Liver (tissue), 9 donors: ENCODE results near the gene PRIMA1. TPM values are rescaled to one million over a fixed set of nuclear protein-coding genes. Genes with fewer than 3 reads are reported as not detected.

Source experiments
- DNase-seq: peaks from one replicate; pipeline ENCODE4 v3.0.0-alpha.2; 2017; ENCODE audit warnings: low spot score
- H3K27ac ChIP-seq, 2 donors: one replicate each; pipeline ENCODE4 v1.7.0; 2013; ENCODE audit warnings: inconsistent platforms in 2 of 2, low read length in 2 of 2, control low read depth in 1 of 2, low read depth in 1 of 2, mild to moderate bottlenecking in 1 of 2
- H3K27me3 ChIP-seq, 4 donors: one replicate each; pipeline versions ENCODE4 v1.6.1 to v1.7.0; 2013; ENCODE audit warnings: low read length in 3 of 4, inconsistent platforms in 1 of 4, mild to moderate bottlenecking in 1 of 4, moderate library complexity in 1 of 4; ENCODE audit not compliant: control insufficient read depth in 4 of 4, insufficient read depth in 4 of 4
- H3K36me3 ChIP-seq, 4 donors: one replicate each; pipeline versions ENCODE4 v1.6.1 to v1.7.0; 2013; ENCODE audit warnings: low read length in 3 of 4, mild to moderate bottlenecking in 3 of 4, low read depth in 1 of 4, moderate library complexity in 1 of 4; ENCODE audit not compliant: control insufficient read depth in 4 of 4, insufficient read depth in 3 of 4
- H3K4me1 ChIP-seq, 4 donors: one replicate each; pipeline versions ENCODE4 v1.6.1 to v1.7.0; 2013; ENCODE audit warnings: low read length in 3 of 4, mild to moderate bottlenecking in 3 of 4, moderate library complexity in 1 of 4; ENCODE audit not compliant: control insufficient read depth in 4 of 4, insufficient read depth in 4 of 4
- H3K4me3 ChIP-seq, 3 donors: one replicate each; pipeline versions ENCODE4 v1.6.1 to v1.7.0; 2013; ENCODE audit warnings: low read length in 3 of 3, control low read depth in 1 of 3, low read depth in 1 of 3, mild to moderate bottlenecking in 1 of 3
- H3K9ac ChIP-seq, 2 donors: one replicate each; pipeline ENCODE4 v1.7.0; 2013; ENCODE audit warnings: low read length in 2 of 2, mild to moderate bottlenecking in 2 of 2, moderate library complexity in 2 of 2, control low read depth in 1 of 2, low read depth in 1 of 2
- H3K9me3 ChIP-seq, 4 donors: one replicate each; pipeline versions ENCODE4 v1.6.1 to v1.7.0; 2013; ENCODE audit warnings: low read length in 3 of 4; ENCODE audit not compliant: control insufficient read depth in 4 of 4
- ATF3 ChIP-seq: IDR thresholded peaks from 2 replicates; pipeline ENCODE4 v1.6.1; 2016; ENCODE audit warnings: antibody characterized with exemption
- CTCF ChIP-seq: fragments of 150-350 bp; IDR thresholded peaks from 2 replicates; pipeline ENCODE4 v1.5.1; 2017; ENCODE audit warnings: improper control_type of control experiment, low read depth, low read length; ENCODE audit not compliant: missing input control
- EGR1 ChIP-seq, 2 donors: IDR thresholded peaks; 2 replicates each; pipeline ENCODE4 v1.6.1; 2016 to 2018; ENCODE audit warnings: antibody characterized with exemption in 2 of 2, low read depth in 2 of 2
- FOXA1 ChIP-seq: IDR thresholded peaks from 2 replicates; pipeline ENCODE4 v1.6.1; 2016; ENCODE audit warnings: antibody characterized with exemption
- FOXA2 ChIP-seq: IDR thresholded peaks from 2 replicates; pipeline ENCODE4 v1.6.1; 2016; ENCODE audit warnings: antibody characterized with exemption
- GABPA ChIP-seq, 2 donors: IDR thresholded peaks in 1 of 2; conservative IDR thresholded peaks in 1 of 2; 2 replicates each; pipeline ENCODE4 v1.6.1; 2016; ENCODE audit warnings: antibody characterized with exemption in 2 of 2, mild to moderate bottlenecking in 1 of 2, moderate library complexity in 1 of 2
- HNF4A ChIP-seq, 2 donors: conservative IDR thresholded peaks; 2 replicates each; pipeline ENCODE4 v1.6.1; 2016; ENCODE audit warnings: antibody characterized with exemption in 2 of 2, mild to moderate bottlenecking in 2 of 2
- HNF4G ChIP-seq: IDR thresholded peaks from 2 replicates; pipeline ENCODE4 v1.6.1; 2016; ENCODE audit warnings: antibody characterized with exemption
- JUND ChIP-seq, 2 donors: IDR thresholded peaks; 2 replicates each; pipeline ENCODE4 v1.6.1; 2016; ENCODE audit warnings: antibody characterized with exemption in 2 of 2
- MAX ChIP-seq: IDR thresholded peaks from 2 replicates; pipeline ENCODE4 v1.6.1; 2016; ENCODE audit warnings: antibody characterized with exemption
- NR2F2 ChIP-seq: IDR thresholded peaks from 2 replicates; pipeline ENCODE4 v1.6.1; 2016; ENCODE audit warnings: antibody characterized with exemption
- RAD21 ChIP-seq, 2 donors: IDR thresholded peaks; 2 replicates each; pipeline ENCODE4 v1.6.1; 2016; ENCODE audit warnings: antibody characterized with exemption in 2 of 2, mild to moderate bottlenecking in 2 of 2
- REST ChIP-seq: IDR thresholded peaks from 2 replicates; pipeline ENCODE4 v1.6.1; 2016; ENCODE audit warnings: antibody characterized with exemption, mild to moderate bottlenecking
- RXRA ChIP-seq, 2 donors: IDR thresholded peaks; 2 replicates each; pipeline ENCODE4 v1.6.1; 2017 to 2018; ENCODE audit warnings: antibody characterized with exemption in 2 of 2, mild to moderate bottlenecking in 1 of 2
- SP1 ChIP-seq: IDR thresholded peaks from 2 replicates; pipeline ENCODE4 v1.6.1; 2018; ENCODE audit warnings: antibody characterized with exemption, mild to moderate bottlenecking
- TAF1 ChIP-seq: conservative IDR thresholded peaks from 2 replicates; pipeline ENCODE4 v1.6.1; 2016; ENCODE audit warnings: antibody characterized with exemption, mild to moderate bottlenecking
- YY1 ChIP-seq: IDR thresholded peaks from 2 replicates; pipeline ENCODE4 v1.6.1; 2016; ENCODE audit warnings: antibody characterized with exemption, mild to moderate bottlenecking
- ZBTB33 ChIP-seq: IDR thresholded peaks from 2 replicates; pipeline ENCODE4 v1.6.1; 2016; ENCODE audit warnings: antibody characterized with exemption
- WGBS: extraction: QIAGEN DNeasy Blood & Tissue Kit; methylation state at CpG from one replicate; pipeline ENCODE4 v1.1.7; 2013; 5-methylcytosine and 5-hydroxymethylcytosine counted together
- polyA plus RNA-seq, 2 donors: library from polyadenylated mRNA; stranded (reverse) in 1 of 2; unstranded in 1 of 2; fragments of 200-250 nt in 1 of 2; fragments of >200 nt in 1 of 2; fragmentation: Nextera tagmentation in 1 of 2; extraction: Ambion mirVana in 1 of 2; gene quantifications; one replicate each; pipeline versions ENCODE4 v1.2.1 to v1.2.3, GENCODE V29; 2013 to 2015
- total RNA-seq, 2 donors: library from RNA; depleted of rRNA; stranded (reverse); fragments of >200 nt; gene quantifications; one replicate each; pipeline ENCODE4 v1.2.3, GENCODE V29; 2014
- donor health status: healthy.
- donor health status: healthy.
- donor health status: healthy.
- donor health status: healthy.
- donor health status: healthy.

The PRIMA1 gene
- total and polyA plus RNA-seq, 4 donors = 0.08 to 0.38 (median 0.13) TPM; not detected in 1

GRCh38 chr14:93725993-93726392 lies 62.3 kb downstream of the PRIMA1 start:
- no peak overlapping the region for H3K27ac ChIP-seq
- no peak overlapping the region for H3K4me3 ChIP-seq
- H3K27me3 ChIP-seq = no peaks in the 10 kb centered on the region
- DNase-seq = no peak
- 90% methylated on average over 9 of the region's 9 CpGs for WGBS
- no peaks in the 10 kb centered on the region for H3K9me3 ChIP-seq
- TF ChIP-seq ZBTB33 = no peak
- TF ChIP-seq CTCF = no peak
- TF ChIP-seq RXRA (IDR thresholded peaks at IDR 0.05) = no peak
- TF ChIP-seq EGR1 (IDR thresholded peaks at IDR 0.05; ENCODE audit: low read depth in 2 of 2) = no peak
- TF ChIP-seq FOXA1 = no peak
- TF ChIP-seq FOXA2 = no peak
- TF ChIP-seq TAF1 = no peak
- no peak for TF ChIP-seq YY1
- no peak for TF ChIP-seq GABPA (IDR thresholded peaks at IDR 0.05 in 1 of 2, conservative IDR thresholded peaks at IDR 0.05 in 1 of 2)
- TF ChIP-seq HNF4G = no peak
- TF ChIP-seq NR2F2 = no peak
- TF ChIP-seq SP1 = no peak
- no peak for TF ChIP-seq HNF4A (conservative IDR thresholded peaks at IDR 0.05)
- no peak for TF ChIP-seq RAD21 (IDR thresholded peaks at IDR 0.05)
- no peak for TF ChIP-seq ATF3
- TF ChIP-seq MAX = no peak
- no peak for TF ChIP-seq JUND (IDR thresholded peaks at IDR 0.05)
- no peak for TF ChIP-seq REST
- H3K9ac ChIP-seq = no peak overlapping the region
- no peaks in the 10 kb centered on the region for H3K36me3 ChIP-seq
- H3K4me1 ChIP-seq = no peaks in the 10 kb centered on the region
